ENCODE results near the gene STK11.

The STK11 gene

DNA sequence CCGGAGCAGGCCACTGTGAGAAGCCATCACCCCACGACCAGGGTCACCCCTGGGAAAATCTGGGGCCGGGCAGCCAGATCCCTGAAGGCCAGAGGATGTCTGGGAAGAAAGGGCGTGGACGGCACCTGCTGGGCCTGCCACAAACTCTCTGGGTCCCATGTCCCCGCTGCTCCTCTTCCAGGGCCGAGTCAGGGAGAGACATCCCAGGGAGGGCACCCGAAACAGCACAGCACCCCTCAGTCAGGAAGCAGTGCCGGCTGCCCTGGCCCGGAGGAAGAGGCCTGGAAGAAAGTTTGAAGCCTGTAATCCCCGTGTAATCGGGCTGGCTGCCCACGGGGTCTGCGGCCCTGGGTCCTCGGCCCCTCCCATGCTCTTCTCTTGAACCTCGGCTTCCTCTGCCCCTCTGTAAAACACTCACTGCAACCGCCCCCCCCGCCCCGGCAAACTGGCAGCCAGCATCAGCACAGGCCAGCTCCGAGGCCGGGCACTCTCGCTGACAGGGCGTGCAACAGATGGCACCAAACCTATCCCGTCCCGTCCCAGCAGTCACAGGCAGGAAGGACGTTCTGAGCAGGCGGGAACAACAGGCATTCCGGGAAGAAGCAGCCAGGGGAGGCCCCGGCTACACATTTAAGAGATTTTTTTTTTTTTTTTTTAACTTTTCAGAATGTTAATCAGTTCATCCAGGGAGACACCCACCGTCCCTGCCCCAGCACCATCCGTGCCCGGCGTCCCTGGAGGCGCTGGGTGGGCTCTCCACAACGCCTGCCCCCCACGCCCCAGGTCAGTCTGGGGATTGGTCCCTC is 33.0 kb upstream of the STK11 start:
- Histone ChIP-seq H3K4me3 (ENCODE audit: low read depth in 1 of 2, low read length in 2 of 2) (peak overlapping the region; percentile 45 to 74), H3K9ac (ENCODE audit: low read length) (peak overlapping the region; percentile 65), H3K27me3 (ENCODE audit: control insufficient read depth in 1 of 2, insufficient read depth in 2 of 2, low read length in 2 of 2) (no peaks in the 10 kb centered on the region), H3K27ac (ENCODE audit: low read depth, low read length) (peak overlapping the region; percentile 97), H3K36me3 (ENCODE audit: insufficient read depth, low read length) (no peaks in the 10 kb centered on the region), H3K9me3 (ENCODE audit: low read length) (no peaks in the 10 kb centered on the region), H3K4me1 (ENCODE audit: insufficient read depth, low read length) (peaks cover 24% of the 10 kb centered on the region)

DNA sequence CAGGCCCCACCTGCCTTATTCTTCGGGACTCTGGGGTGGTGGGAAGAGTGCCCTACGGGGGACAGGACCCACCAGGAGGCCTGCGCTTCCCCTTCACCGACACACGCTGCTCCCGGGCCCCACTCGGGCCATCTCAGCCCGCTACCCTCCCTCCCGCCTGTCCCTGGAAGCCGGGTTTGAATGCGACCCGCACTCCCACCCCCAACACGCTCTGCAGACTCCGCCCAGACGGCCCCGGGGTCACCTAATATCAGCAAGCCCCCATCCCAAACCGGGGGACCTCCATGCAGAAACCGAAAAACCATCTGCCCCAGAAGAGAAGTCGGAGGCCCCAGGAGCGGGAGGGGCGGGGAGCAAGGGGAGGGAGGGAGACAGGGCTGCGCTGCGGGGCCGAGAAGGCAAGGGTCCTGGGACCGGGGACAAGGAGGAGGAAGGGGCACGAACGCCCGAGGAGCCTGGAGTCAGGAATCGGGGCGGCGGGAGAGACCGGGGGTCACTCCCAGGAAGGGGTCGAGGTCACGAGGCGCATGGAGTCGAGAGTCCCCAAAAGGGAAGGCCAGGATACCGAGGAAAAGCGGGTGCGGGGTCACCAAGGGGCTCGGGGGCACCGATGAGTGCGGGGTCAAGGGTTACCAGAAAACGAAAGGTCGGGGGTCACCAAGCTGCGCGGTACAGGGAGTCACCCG is 32.3 kb upstream of the STK11 start:
- H3K36me3 ChIP-seq (ENCODE audit: insufficient read depth, low read length), result no peaks in the 10 kb centered on the region
- peak overlapping the region; percentile 97 for H3K27ac ChIP-seq (ENCODE audit: low read depth, low read length)
- H3K9me3 ChIP-seq (ENCODE audit: low read length), result no peaks in the 10 kb centered on the region
- H3K4me1 ChIP-seq (ENCODE audit: insufficient read depth, low read length), result peaks cover 24% of the 10 kb centered on the region
- peak overlapping the region; percentile 45 to 74 for H3K4me3 ChIP-seq (ENCODE audit: low read depth in 1 of 2, low read length in 2 of 2)
- peak overlapping the region; percentile 65 for H3K9ac ChIP-seq (ENCODE audit: low read length)
- H3K27me3 ChIP-seq (ENCODE audit: control insufficient read depth in 1 of 2, insufficient read depth in 2 of 2, low read length in 2 of 2), result no peaks in the 10 kb centered on the region

DNA sequence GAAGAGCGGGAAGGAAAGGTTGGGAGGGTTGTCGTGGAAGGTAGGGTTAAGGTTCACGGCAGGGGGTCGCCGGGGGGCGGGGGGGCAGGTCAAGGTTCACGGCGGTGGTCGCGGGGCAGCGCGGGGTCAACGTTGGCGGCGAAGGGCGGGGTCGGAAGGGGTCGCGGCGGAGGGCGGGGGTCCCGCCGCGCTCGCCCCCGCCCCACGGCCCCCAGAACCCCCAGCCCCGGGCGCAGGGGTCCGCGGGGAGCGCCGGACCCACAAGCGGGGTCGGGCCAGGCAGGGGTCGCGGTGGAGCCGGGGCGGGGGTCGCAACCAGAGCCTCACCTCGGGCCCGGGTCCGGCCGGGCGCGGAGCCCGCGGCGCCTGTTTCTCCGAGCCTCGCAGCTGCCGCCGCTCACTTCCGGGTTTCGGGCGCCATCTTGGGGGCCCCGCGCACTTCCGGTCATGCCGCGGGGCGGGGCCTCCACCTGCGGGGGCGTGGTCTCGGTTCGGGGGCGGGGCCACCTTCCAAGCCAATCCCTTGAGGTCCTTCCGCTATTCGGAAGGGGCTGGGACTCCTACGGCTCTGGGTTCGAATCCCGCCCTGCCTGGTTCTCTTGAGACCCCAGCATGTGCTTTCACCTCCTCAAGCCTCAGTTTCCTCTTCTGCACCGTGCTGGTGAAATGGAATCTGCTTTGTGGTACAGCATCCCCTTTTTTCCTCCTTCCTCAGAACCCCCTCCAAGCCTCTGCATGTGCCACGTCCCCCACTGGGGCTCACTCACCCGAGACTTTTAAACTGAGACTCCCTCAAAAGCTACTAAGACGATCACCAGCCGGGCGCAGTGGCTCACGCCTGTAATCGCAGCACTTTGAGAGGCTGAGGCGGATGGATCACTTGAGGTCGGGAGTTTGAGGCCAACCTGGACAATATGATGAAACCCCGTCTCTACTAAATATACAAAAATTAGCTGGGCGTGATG is 31.5 kb upstream of the STK11 start, which contains the start of gene SBNO2:
TSS of gene SBNO2 (minus strand) at position 424 of the 965 bp plus-strand sequence. CDS start 19,992 bp downstream, outside the sequence.
- H3K9ac ChIP-seq (ENCODE audit: low read length), result peak within 1 kb of the TSS; percentile 65
- H3K27ac ChIP-seq (ENCODE audit: low read depth, low read length), result peak within 1 kb of the TSS; percentile 97
- H3K4me3 ChIP-seq (ENCODE audit: low read depth in 1 of 2, low read length in 2 of 2), result peak within 1 kb of the TSS; percentile 45 to 74
- no peaks in the 10 kb centered on the region for H3K27me3 ChIP-seq (ENCODE audit: control insufficient read depth in 1 of 2, insufficient read depth in 2 of 2, low read length in 2 of 2)
- H3K36me3 ChIP-seq (ENCODE audit: insufficient read depth, low read length), result no peaks in the 10 kb centered on the region
- H3K9me3 ChIP-seq (ENCODE audit: low read length), result no peaks in the 10 kb centered on the region
- peaks cover 24% of the 10 kb centered on the region for H3K4me1 ChIP-seq (ENCODE audit: insufficient read depth, low read length)

DNA sequence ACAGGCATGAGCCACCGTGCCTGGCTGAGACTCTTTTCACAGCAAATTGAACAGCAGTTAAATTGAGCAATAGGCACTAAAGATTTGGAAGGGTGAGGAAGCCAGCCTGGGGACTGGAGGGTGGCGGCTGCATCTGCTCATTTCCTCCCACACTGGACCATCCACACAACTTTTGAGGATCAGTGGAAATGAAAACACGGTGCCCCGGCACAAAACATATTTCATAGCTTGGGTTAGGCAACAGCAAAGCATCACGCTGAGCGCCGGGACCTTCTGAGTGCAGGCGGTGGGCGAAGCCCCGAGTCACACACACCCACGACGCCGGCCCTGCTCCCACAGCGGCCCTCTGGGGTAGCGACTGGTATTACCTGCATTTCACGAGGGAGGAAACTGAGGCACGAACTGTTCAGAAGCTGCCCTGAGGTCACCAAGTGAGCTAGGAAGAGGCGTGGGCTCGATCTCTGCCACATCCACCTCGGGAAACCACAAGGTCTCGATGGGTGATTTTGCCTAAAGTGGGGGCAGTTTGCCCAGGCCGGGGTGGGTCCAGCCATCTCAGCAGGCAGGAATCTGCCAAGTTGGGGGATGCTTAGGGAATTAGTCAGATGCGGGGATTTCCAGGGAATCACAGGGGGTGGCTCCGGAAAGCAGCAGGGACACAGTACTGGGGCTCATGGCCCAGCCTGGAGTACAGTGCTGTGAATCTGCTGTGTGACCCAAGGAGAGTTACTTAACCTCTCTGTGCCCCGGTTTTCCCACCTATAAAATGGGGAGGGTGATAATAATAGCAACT is 28.1 kb upstream of the STK11 start:
- Histone ChIP-seq H3K9me3 (ENCODE audit: low read length) (no peaks in the 10 kb centered on the region), H3K4me3 (ENCODE audit: low read depth in 1 of 2, low read length in 2 of 2) (no peak overlapping the region), H3K36me3 (ENCODE audit: insufficient read depth, low read length) (no peaks in the 10 kb centered on the region), H3K27ac (ENCODE audit: low read depth, low read length) (no peak overlapping the region), H3K4me1 (ENCODE audit: insufficient read depth, low read length) (no peaks in the 10 kb centered on the region), H3K27me3 (ENCODE audit: control insufficient read depth in 1 of 2, insufficient read depth in 2 of 2, low read length in 2 of 2) (no peaks in the 10 kb centered on the region), H3K9ac (ENCODE audit: low read length) (no peak overlapping the region)

DNA sequence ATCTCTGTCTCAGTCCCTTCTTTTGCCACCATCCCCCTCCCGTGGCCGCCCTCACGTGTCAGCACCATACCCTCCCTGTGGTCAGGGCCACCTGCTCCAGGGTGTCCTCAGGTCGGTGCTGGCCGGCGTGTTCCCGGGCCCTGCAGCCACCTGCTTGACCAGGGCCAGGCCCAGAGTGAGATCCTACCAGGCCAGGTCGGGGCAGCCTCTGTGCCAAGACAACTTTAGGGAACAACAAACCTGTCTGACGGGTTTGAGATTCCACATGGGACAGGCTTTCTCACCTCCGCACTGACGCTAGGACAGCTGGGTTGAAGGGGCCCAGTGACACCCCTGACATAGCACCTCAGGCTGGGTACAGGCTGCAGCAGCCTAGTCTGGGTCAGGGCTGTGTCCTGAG is 24.0 kb upstream of the STK11 start:
- Histone ChIP-seq H3K36me3 (ENCODE audit: insufficient read depth, low read length) (no peaks in the 10 kb centered on the region), H3K9ac (ENCODE audit: low read length) (no peak overlapping the region), H3K27me3 (ENCODE audit: control insufficient read depth in 1 of 2, insufficient read depth in 2 of 2, low read length in 2 of 2) (no peaks in the 10 kb centered on the region), H3K4me1 (ENCODE audit: insufficient read depth, low read length) (no peaks in the 10 kb centered on the region), H3K9me3 (ENCODE audit: low read length) (no peaks in the 10 kb centered on the region), H3K4me3 (ENCODE audit: low read depth in 1 of 2, low read length in 2 of 2) (no peak overlapping the region), H3K27ac (ENCODE audit: low read depth, low read length) (no peak overlapping the region)

- Histone ChIP-seq H3K4me1 (ENCODE audit: insufficient read depth, low read length) (no peaks in the 10 kb centered on the region), H3K27me3 (ENCODE audit: control insufficient read depth in 1 of 2, insufficient read depth in 2 of 2, low read length in 2 of 2) (no peaks in the 10 kb centered on the region), H3K4me3 (ENCODE audit: low read depth in 1 of 2, low read length in 2 of 2) (no peak overlapping the region), H3K36me3 (ENCODE audit: insufficient read depth, low read length) (no peaks in the 10 kb centered on the region), H3K9me3 (ENCODE audit: low read length) (no peaks in the 10 kb centered on the region), H3K9ac (ENCODE audit: low read length) (no peak overlapping the region), H3K27ac (ENCODE audit: low read depth, low read length) (no peak overlapping the region)
Measured at GRCh38 chr19:1182068-1182467, 23.5 kb upstream of the STK11 start.

- Histone ChIP-seq H3K4me1 (ENCODE audit: insufficient read depth, low read length) (no peaks in the 10 kb centered on the region), H3K9ac (ENCODE audit: low read length) (no peak overlapping the region), H3K9me3 (ENCODE audit: low read length) (no peaks in the 10 kb centered on the region), H3K27ac (ENCODE audit: low read depth, low read length) (no peak overlapping the region), H3K27me3 (ENCODE audit: control insufficient read depth in 1 of 2, insufficient read depth in 2 of 2, low read length in 2 of 2) (no peaks in the 10 kb centered on the region), H3K4me3 (ENCODE audit: low read depth in 1 of 2, low read length in 2 of 2) (no peak overlapping the region), H3K36me3 (ENCODE audit: insufficient read depth, low read length) (no peaks in the 10 kb centered on the region)
Measured at GRCh38 chr19:1182727-1183126, 22.9 kb upstream of the STK11 start.

DNA sequence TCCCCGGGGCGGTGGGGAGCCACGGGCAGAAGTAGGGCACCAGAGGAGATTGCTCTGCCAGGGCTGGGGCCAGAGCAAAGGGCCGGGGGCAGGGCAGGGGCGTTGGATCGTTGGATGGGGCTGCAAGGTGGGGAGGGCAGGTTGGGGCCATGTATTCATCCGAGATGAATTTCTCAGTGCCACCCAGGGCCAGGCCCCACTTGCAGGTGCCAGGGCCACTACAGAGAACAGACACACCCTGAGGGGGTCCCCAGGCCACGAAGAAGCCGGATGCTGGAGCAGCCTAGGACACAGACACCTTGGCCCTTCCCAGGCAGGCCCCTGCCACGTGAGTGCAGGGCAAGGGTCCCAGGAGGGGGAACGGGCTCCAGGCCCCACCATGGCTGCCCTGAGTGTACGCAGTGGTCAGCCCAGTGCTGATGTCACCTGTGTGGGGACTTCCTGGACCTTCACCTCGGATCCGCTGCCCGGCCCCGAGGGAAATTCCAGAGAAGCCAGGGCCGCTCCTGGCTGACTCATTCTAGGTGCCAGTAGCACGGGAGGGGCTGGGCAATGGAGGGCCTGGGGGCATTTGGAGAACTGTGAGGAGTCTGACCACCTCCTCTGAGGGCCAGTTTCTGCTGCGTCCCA is 21.9 kb upstream of the STK11 start:
- Histone ChIP-seq H3K9me3 (ENCODE audit: low read length) (no peaks in the 10 kb centered on the region), H3K27ac (ENCODE audit: low read depth, low read length) (no peak overlapping the region), H3K4me3 (ENCODE audit: low read depth in 1 of 2, low read length in 2 of 2) (no peak overlapping the region), H3K36me3 (ENCODE audit: insufficient read depth, low read length) (no peaks in the 10 kb centered on the region), H3K4me1 (ENCODE audit: insufficient read depth, low read length) (no peaks in the 10 kb centered on the region), H3K27me3 (ENCODE audit: control insufficient read depth in 1 of 2, insufficient read depth in 2 of 2, low read length in 2 of 2) (no peaks in the 10 kb centered on the region), H3K9ac (ENCODE audit: low read length) (no peak overlapping the region)

DNA sequence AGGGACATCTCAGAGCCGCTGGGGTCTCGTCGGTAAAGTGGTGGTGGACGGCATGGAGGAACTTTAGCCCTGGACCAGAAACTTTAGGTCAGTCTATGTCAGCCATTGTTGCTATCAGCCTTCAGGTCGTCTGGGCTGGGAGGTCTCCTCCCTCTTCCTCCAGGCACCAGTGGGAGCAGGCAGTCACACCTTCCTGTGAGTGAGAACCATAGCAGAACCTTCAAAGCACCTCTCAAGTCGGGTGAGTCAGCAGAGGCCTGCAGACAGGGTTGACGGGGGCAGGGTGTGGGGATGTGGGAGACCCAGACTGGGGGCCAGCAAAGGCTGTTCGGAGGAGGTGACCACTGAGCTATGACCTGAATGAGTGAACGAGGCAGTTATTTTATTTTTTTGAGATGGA is 16.2 kb upstream of the STK11 start:
- Histone ChIP-seq H3K27ac (ENCODE audit: low read depth, low read length) (no peak overlapping the region), H3K4me3 (ENCODE audit: low read depth in 1 of 2, low read length in 2 of 2) (no peak overlapping the region), H3K27me3 (ENCODE audit: control insufficient read depth in 1 of 2, insufficient read depth in 2 of 2, low read length in 2 of 2) (no peaks in the 10 kb centered on the region), H3K36me3 (ENCODE audit: insufficient read depth, low read length) (no peaks in the 10 kb centered on the region), H3K4me1 (ENCODE audit: insufficient read depth, low read length) (no peaks in the 10 kb centered on the region), H3K9me3 (ENCODE audit: low read length) (no peaks in the 10 kb centered on the region), H3K9ac (ENCODE audit: low read length) (no peak overlapping the region)

- Histone ChIP-seq H3K4me3 (ENCODE audit: low read depth in 1 of 2, low read length in 2 of 2) (no peak overlapping the region), H3K27me3 (ENCODE audit: control insufficient read depth in 1 of 2, insufficient read depth in 2 of 2, low read length in 2 of 2) (no peaks in the 10 kb centered on the region), H3K27ac (ENCODE audit: low read depth, low read length) (no peak overlapping the region), H3K4me1 (ENCODE audit: insufficient read depth, low read length) (no peaks in the 10 kb centered on the region), H3K36me3 (ENCODE audit: insufficient read depth, low read length) (no peaks in the 10 kb centered on the region), H3K9me3 (ENCODE audit: low read length) (no peaks in the 10 kb centered on the region), H3K9ac (ENCODE audit: low read length) (no peak overlapping the region)
Measured at GRCh38 chr19:1199531-1199930, 6.0 kb upstream of the STK11 start.
